Fibroblast of lung (primary cell): Measurements from ENCODE around the gene KCNK10. TPM values are rescaled to one million over a fixed set of nuclear protein-coding genes. Genes with fewer than 3 reads are reported as not detected.

Experiments used
- DNase-seq, 2 donors: peaks; one replicate each; pipeline versions ENCODE4 v3.0.0 to v3.0.0-alpha.2; 2010; ENCODE audit warnings: low read depth in 2 of 2
- H2AFZ ChIP-seq: 2 replicates; pipeline ENCODE4 v1.5.1; 2012; ENCODE audit warnings: low read length, control low read depth, inconsistent platforms
- H3K27ac ChIP-seq: 2 replicates; pipeline ENCODE4 v1.5.1; 2011; ENCODE audit warnings: low read length, control low read depth; ENCODE audit not compliant: insufficient read depth
- H3K27me3 ChIP-seq: 2 replicates; pipeline ENCODE4 v1.5.1; 2011; ENCODE audit warnings: mild to moderate bottlenecking, low read length; ENCODE audit not compliant: control insufficient read depth, insufficient read depth
- H3K36me3 ChIP-seq: 2 replicates; pipeline ENCODE4 v1.5.1; 2011; ENCODE audit warnings: low read length; ENCODE audit not compliant: control insufficient read depth, insufficient read depth
- H3K4me1 ChIP-seq: 2 replicates; pipeline ENCODE4 v1.5.1; 2011; ENCODE audit warnings: low read length; ENCODE audit not compliant: control insufficient read depth, insufficient read depth; ENCODE audit errors: extremely low read depth
- H3K4me2 ChIP-seq: 2 replicates; pipeline ENCODE4 v1.5.1; 2011; ENCODE audit warnings: low read length, control low read depth; ENCODE audit not compliant: insufficient read depth; ENCODE audit errors: extremely low read depth
- H3K4me3 ChIP-seq, 4 experiments: fragments of 200-600 bp in 1 of 4; sonication (generic) in 1 of 4; replicated peaks in 1 of 4; 2 replicates each; pipeline ENCODE4 v1.5.1; 2011 to 2016; ENCODE audit warnings: low read length in 4 of 4, low read depth in 3 of 4, mild to moderate bottlenecking in 3 of 4, control low read depth in 2 of 4, inconsistent platforms in 1 of 4, mixed read lengths in 1 of 4; ENCODE audit not compliant: insufficient read depth in 1 of 4; ENCODE audit errors: control extremely low read depth in 1 of 4
- H3K79me2 ChIP-seq: 2 replicates; pipeline ENCODE4 v1.5.1; 2012; ENCODE audit warnings: mild to moderate bottlenecking, low read length, inconsistent platforms; ENCODE audit not compliant: control insufficient read depth, insufficient read depth
- H3K9ac ChIP-seq: 2 replicates; pipeline ENCODE4 v1.5.1; 2011; ENCODE audit warnings: mild to moderate bottlenecking, low read length, control low read depth; ENCODE audit not compliant: insufficient read depth
- H3K9me3 ChIP-seq: 2 replicates; pipeline ENCODE4 v1.5.1; 2012; ENCODE audit warnings: low read depth, low read length; ENCODE audit not compliant: control insufficient read depth, insufficient read depth
- H4K20me1 ChIP-seq: 2 replicates; pipeline ENCODE4 v1.5.1; 2011; ENCODE audit warnings: low read length; ENCODE audit not compliant: control insufficient read depth, insufficient read depth; ENCODE audit errors: extremely low read depth
- CTCF ChIP-seq, 2 donors: IDR thresholded peaks in 1 of 2; conservative IDR thresholded peaks in 1 of 2; 1 replicate in 1 of 2; 2 replicates in 1 of 2; pipeline ENCODE4 v1.5.1; 2011 to 2012; ENCODE audit warnings: low read length in 2 of 2, control low read depth in 1 of 2, inconsistent platforms in 1 of 2, low read depth in 1 of 2, mild to moderate bottlenecking in 1 of 2
- EZH2 ChIP-seq: IDR thresholded peaks from 2 replicates; pipeline ENCODE4 v1.5.1; 2012; ENCODE audit warnings: low read length, control low read depth, mild to moderate bottlenecking; ENCODE audit errors: missing control alignments
- polyA plus RNA-seq, 2 donors: library from polyadenylated mRNA; depleted of rRNA in 1 of 2; stranded (reverse) in 1 of 2; unstranded in 1 of 2; fragments of >200 nt; gene quantifications; 2 replicates each; pipeline ENCODE4 v1.2.1, GENCODE V29; 2011 to 2012; ENCODE audit warnings: missing spikeins in 1 of 2
- total RNA-seq: library from RNA; depleted of rRNA; stranded (reverse); fragments of >200 nt; gene quantifications from 2 replicates; pipeline ENCODE4 v1.2.1, GENCODE V29; 2014

Gene KCNK10
- total and polyA plus RNA-seq, 2 donors (not counting 1 experiment from before 2014, with no cell fraction given) = not detected

- H3K9me3 ChIP-seq = no peaks in the 10 kb centered on the region
- no peak overlapping the region for H3K4me2 ChIP-seq
- H4K20me1 ChIP-seq = no peaks in the 10 kb centered on the region
- DNase-seq = no peak
- H3K4me3 ChIP-seq = no peak overlapping the region
- no peaks in the 10 kb centered on the region for H3K36me3 ChIP-seq
- no peak overlapping the region for H3K9ac ChIP-seq
- H2AFZ ChIP-seq = no peak overlapping the region
- no peaks in the 10 kb centered on the region for H3K79me2 ChIP-seq
- no peaks in the 10 kb centered on the region for H3K27me3 ChIP-seq
- H3K4me1 ChIP-seq = no peaks in the 10 kb centered on the region
- no peak for TF ChIP-seq EZH2
- TF ChIP-seq CTCF (conservative IDR thresholded peaks at IDR 0.05 in 1 of 2, IDR thresholded peaks at IDR 0.05 in 1 of 2; ENCODE audit: low read depth in 1 of 2, low read length in 2 of 2) = no peak
- no peak overlapping the region for H3K27ac ChIP-seq
These were observed 73.8 kb downstream of the KCNK10 start for GRCh38 chr14:88249266-88249665.

GRCh38 chr14:88248606-88249005 is 74.5 kb downstream of the KCNK10 start:
- no peak overlapping the region for H2AFZ ChIP-seq
- no peaks in the 10 kb centered on the region for H3K79me2 ChIP-seq
- no peaks in the 10 kb centered on the region for H4K20me1 ChIP-seq
- H3K27me3 ChIP-seq = no peaks in the 10 kb centered on the region
- no peak overlapping the region for H3K4me2 ChIP-seq
- no peak overlapping the region for H3K27ac ChIP-seq
- no peaks in the 10 kb centered on the region for H3K9me3 ChIP-seq
- H3K36me3 ChIP-seq = no peaks in the 10 kb centered on the region
- no peak overlapping the region for H3K9ac ChIP-seq
- H3K4me3 ChIP-seq = no peak overlapping the region
- no peak for TF ChIP-seq CTCF (conservative IDR thresholded peaks at IDR 0.05 in 1 of 2, IDR thresholded peaks at IDR 0.05 in 1 of 2; ENCODE audit: low read depth in 1 of 2, low read length in 2 of 2)
- no peaks in the 10 kb centered on the region for H3K4me1 ChIP-seq
- DNase-seq = peak in 1 of 2 donors; percentile 23

- Histone ChIP-seq H3K4me2 (no peak overlapping the region), H3K4me1 (no peaks in the 10 kb centered on the region), H3K9me3 (no peaks in the 10 kb centered on the region), H2AFZ (no peak overlapping the region), H3K36me3 (no peaks in the 10 kb centered on the region), H3K9ac (no peak overlapping the region), H3K4me3 (no peak overlapping the region), H3K27ac (no peak overlapping the region), H4K20me1 (no peaks in the 10 kb centered on the region), H3K79me2 (no peaks in the 10 kb centered on the region), H3K27me3 (no peaks in the 10 kb centered on the region)
- DNase-seq = no peak
- TF ChIP-seq EZH2 = no peak
- TF ChIP-seq CTCF (conservative IDR thresholded peaks at IDR 0.05 in 1 of 2, IDR thresholded peaks at IDR 0.05 in 1 of 2; ENCODE audit: low read depth in 1 of 2, low read length in 2 of 2) = no peak
These were observed 75.8 kb downstream of the KCNK10 start for GRCh38 chr14:88247228-88247627.
